HEK293 (cell line): ENCODE measurements around the gene ZYX.

ENCODE experiments used
- CTCF ChIA-PET: fragments of 350-600 bp; formaldehyde crosslinking; extraction: SDS; loops from one replicate; lab custom pipeline; 2021; ENCODE audit warnings: antibody characterized with exemption; lab: Yijun Ruan, JAX
- POLR2A ChIA-PET: fragments of 300-600 bp; formaldehyde crosslinking; extraction: SDS; loops from one replicate; lab custom pipeline; 2020; ENCODE audit warnings: antibody characterized with exemption, inconsistent platforms; lab: Yijun Ruan, JAX
- H3K27ac ChIP-seq: fragments of 200-500 bp; sonication (Bioruptor generic); 2 replicates; pipeline ENCODE4 v1.5.1; 2014; ENCODE audit warnings: low read depth, low read length, control low read depth, inconsistent platforms; ENCODE audit errors: extremely low read depth
- H3K36me3 ChIP-seq, 2 experiments: fragments of 200-500 bp in 1 of 2; sonication (Bioruptor generic) in 1 of 2; 1 replicate in 1 of 2; 2 replicates in 1 of 2; pipeline ENCODE4 v1.5.1; 2014 to 2017; ENCODE audit warnings: inconsistent platforms in 2 of 2, low read length in 2 of 2; ENCODE audit not compliant: control insufficient read depth in 2 of 2, insufficient read depth in 1 of 2
- H3K4me1 ChIP-seq: fragments of 200-500 bp; sonication (Bioruptor generic); 2 replicates; pipeline ENCODE4 v1.5.1; 2014; ENCODE audit warnings: mild to moderate bottlenecking, low read length, inconsistent platforms; ENCODE audit not compliant: control insufficient read depth, insufficient read depth
- H3K4me3 ChIP-seq: 2 replicates; pipeline ENCODE4 v1.5.1; 2011; ENCODE audit warnings: low read depth, mild to moderate bottlenecking, control low read depth, low read length, moderate library complexity
- H3K9me3 ChIP-seq: fragments of 200-500 bp; sonication (Bioruptor generic); 2 replicates; pipeline ENCODE4 v1.5.1; 2014; ENCODE audit warnings: low read depth, low read length, inconsistent platforms; ENCODE audit not compliant: control insufficient read depth, insufficient read depth
- AEBP2 ChIP-seq: fragments of 450-650 bp; formaldehyde crosslinking; IDR thresholded peaks from 2 replicates; pipeline ENCODE4 v1.5.1; 2016; ENCODE audit warnings: missing biosample characterization, missing genetic modification characterization, borderline replicate concordance
- BCL11B ChIP-seq: fragments of 450-650 bp; formaldehyde crosslinking; IDR thresholded peaks from 2 replicates; pipeline ENCODE4 v1.5.1; 2016; ENCODE audit warnings: low read depth, missing biosample characterization, missing genetic modification characterization
- GLIS1 ChIP-seq: fragments of 450-650 bp; formaldehyde crosslinking; IDR thresholded peaks from 2 replicates; pipeline ENCODE4 v1.5.1; 2016; ENCODE audit warnings: missing biosample characterization, missing genetic modification characterization
- OVOL3 ChIP-seq: fragments of 450-650 bp; formaldehyde crosslinking; IDR thresholded peaks from 2 replicates; pipeline ENCODE4 v1.5.1; 2016; ENCODE audit warnings: missing biosample characterization, missing genetic modification characterization
- ZBTB10 ChIP-seq: fragments of 450-650 bp; formaldehyde crosslinking; IDR thresholded peaks from 2 replicates; pipeline ENCODE4 v1.5.1; 2016; ENCODE audit warnings: missing biosample characterization, missing genetic modification characterization
- ZBTB11 ChIP-seq: fragments of 450-650 bp; formaldehyde crosslinking; conservative IDR thresholded peaks from 2 replicates; pipeline ENCODE4 v1.5.1; 2016; ENCODE audit warnings: low read depth, missing biosample characterization, missing genetic modification characterization
- ZBTB20 ChIP-seq: fragments of 450-650 bp; formaldehyde crosslinking; IDR thresholded peaks from 2 replicates; pipeline ENCODE4 v1.5.1; 2016; ENCODE audit warnings: missing biosample characterization, missing genetic modification characterization
- ZNF157 ChIP-seq: fragments of 450-650 bp; formaldehyde crosslinking; IDR thresholded peaks from 2 replicates; pipeline ENCODE4 v1.5.1; 2016; ENCODE audit warnings: missing biosample characterization, missing genetic modification characterization
- ZNF223 ChIP-seq: fragments of 450-650 bp; formaldehyde crosslinking; IDR thresholded peaks from 2 replicates; pipeline ENCODE4 v1.5.1; 2016; ENCODE audit warnings: missing biosample characterization, missing genetic modification characterization
- ZNF239 ChIP-seq: fragments of 450-650 bp; formaldehyde crosslinking; IDR thresholded peaks from 2 replicates; pipeline ENCODE4 v1.5.1; 2016; ENCODE audit warnings: missing biosample characterization, missing genetic modification characterization
- ZNF335 ChIP-seq: fragments of 450-650 bp; formaldehyde crosslinking; conservative IDR thresholded peaks from 2 replicates; pipeline ENCODE4 v1.5.1; 2016; ENCODE audit warnings: missing biosample characterization, missing genetic modification characterization
- ZNF366 ChIP-seq: fragments of 450-650 bp; formaldehyde crosslinking; conservative IDR thresholded peaks from 2 replicates; pipeline ENCODE4 v1.5.1; 2016; ENCODE audit warnings: missing biosample characterization, missing genetic modification characterization
- ZNF391 ChIP-seq: fragments of 450-650 bp; formaldehyde crosslinking; IDR thresholded peaks from 2 replicates; pipeline ENCODE4 v1.5.1; 2016; ENCODE audit warnings: low read depth, missing biosample characterization, missing genetic modification characterization, borderline replicate concordance
- ZNF423 ChIP-seq: fragments of 450-650 bp; formaldehyde crosslinking; IDR thresholded peaks from 2 replicates; pipeline ENCODE4 v1.5.1; 2016; ENCODE audit warnings: missing biosample characterization, missing genetic modification characterization
- ZNF449 ChIP-seq: fragments of 450-650 bp; formaldehyde crosslinking; IDR thresholded peaks from 2 replicates; pipeline ENCODE4 v1.5.1; 2017; ENCODE audit warnings: missing biosample characterization, mild to moderate bottlenecking, missing genetic modification characterization, moderate library complexity
- ZNF501 ChIP-seq: fragments of 450-650 bp; formaldehyde crosslinking; IDR thresholded peaks from 2 replicates; pipeline ENCODE4 v1.5.1; 2016; ENCODE audit warnings: missing biosample characterization, missing genetic modification characterization
- ZNF548 ChIP-seq: fragments of 450-650 bp; formaldehyde crosslinking; IDR thresholded peaks from 2 replicates; pipeline ENCODE4 v1.5.1; 2016; ENCODE audit warnings: missing biosample characterization, missing genetic modification characterization
- ZNF560 ChIP-seq: fragments of 450-650 bp; formaldehyde crosslinking; IDR thresholded peaks from 2 replicates; pipeline ENCODE4 v1.5.1; 2017; ENCODE audit warnings: missing biosample characterization, missing genetic modification characterization, borderline replicate concordance
- ZNF629 ChIP-seq: fragments of 450-650 bp; formaldehyde crosslinking; IDR thresholded peaks from 2 replicates; pipeline ENCODE4 v1.5.1; 2017; ENCODE audit warnings: missing biosample characterization, missing genetic modification characterization
- ZNF747 ChIP-seq: fragments of 450-650 bp; formaldehyde crosslinking; IDR thresholded peaks from 2 replicates; pipeline ENCODE4 v1.5.1; 2016; ENCODE audit warnings: missing biosample characterization, missing genetic modification characterization
- ZNF791 ChIP-seq: fragments of 450-650 bp; formaldehyde crosslinking; IDR thresholded peaks from 2 replicates; pipeline ENCODE4 v1.5.1; 2016; ENCODE audit warnings: missing biosample characterization, missing genetic modification characterization
- ZSCAN4 ChIP-seq: fragments of 450-650 bp; formaldehyde crosslinking; IDR thresholded peaks from 2 replicates; pipeline ENCODE4 v1.5.1; 2017; ENCODE audit warnings: missing biosample characterization, missing genetic modification characterization

ZYX gene

GRCh38 chr7:143406002-143406357 lies 24.8 kb downstream of the ZYX start:
- POLR2A ChIA-PET, result interaction anchor here (1.0 kb wide), 1 partner anchor 26 kb away, joined by 3 read pairs; no protein-coding TSS in a partner anchor
- CTCF ChIA-PET, result interaction anchor here (0.6 to 3.6 kb wide), 4 partner anchors 10 to 1452 kb away, joined by 3 to 20 read pairs (median 6); no protein-coding TSS in a partner anchor

GRCh38 chr7:143407287-143408251 lies 26.4 kb downstream of the ZYX start:
- Histone ChIP-seq H3K4me1 (peaks cover 2% of the 10 kb centered on the region; the same call in 1 of the 2 replicates), H3K4me3 (no peak overlapping the region), H3K9me3 (no peaks in the 10 kb centered on the region), H3K36me3 (no peaks in the 10 kb centered on the region), H3K27ac (no peak overlapping the region)
- CTCF ChIA-PET, result interaction anchor here (0.5 to 3.6 kb wide), 5 partner anchors 9 to 116 kb away, joined by 3 to 20 read pairs (median 5); no protein-coding TSS in a partner anchor
- POLR2A ChIA-PET, result interaction anchor here (0.7 to 2.7 kb wide), 4 partner anchors 9 to 26 kb away, joined by 3 to 10 read pairs (median 5); partner anchors contain the start of gene ZYX
- TF ChIP-seq ZNF548 (tag by site-specific recombination) (no peak), ZNF501 (tag by site-specific recombination) (no peak), ZBTB11 (no peak), ZNF791 (tag by site-specific recombination) (no peak), ZNF366 (tag by site-specific recombination) (no peak), ZBTB10 (tag by site-specific recombination) (no peak), ZNF239 (tag by site-specific recombination) (no peak), AEBP2 (tag by site-specific recombination) (no peak), ZNF629 (tag by site-specific recombination) (no peak), BCL11B (no peak), ZBTB20 (no peak), GLIS1 (tag by site-specific recombination) (no peak)

More at GRCh38 chr7:143406002-143406357, 24.8 kb downstream of the ZYX start:
- H3K9me3 ChIP-seq, result no peaks in the 10 kb centered on the region
- TF ChIP-seq ZNF449, result no peak
- no peak for TF ChIP-seq ZNF747
- no peak for TF ChIP-seq ZNF560 (tag by site-specific recombination)
- no peak for TF ChIP-seq ZNF791 (tag by site-specific recombination)
- TF ChIP-seq ZNF335, result no peak
- TF ChIP-seq ZNF157 (tag by site-specific recombination), result no peak
- TF ChIP-seq ZNF223 (tag by site-specific recombination), result no peak
- no peak for TF ChIP-seq ZNF423 (tag by site-specific recombination)
- TF ChIP-seq ZSCAN4 (tag by site-specific recombination), result no peak
- no peak for TF ChIP-seq OVOL3 (tag by site-specific recombination)
- TF ChIP-seq ZNF391 (tag by site-specific recombination), result no peak
- TF ChIP-seq, all 188 proteins: peak for 0
- H3K27ac ChIP-seq, result no peak overlapping the region
- H3K4me1 ChIP-seq, result peaks cover 2% of the 10 kb centered on the region; the same call in 1 of the 2 replicates
- H3K4me3 ChIP-seq, result no peak overlapping the region
- no peaks in the 10 kb centered on the region for H3K36me3 ChIP-seq
